OCI-LY1 (cell line): ENCODE results near the gene NUP155.
"Not testable (repeated sequence)": the region's sequence is repeated elsewhere in the genome, so short reads cannot be mapped to it uniquely, and the experiment has no call there.

Source experiments
- H2AFZ ChIP-seq: fragments of 200-600 bp; sonication (generic), shearing (Covaris generic); 2 replicates; pipeline ENCODE4 v1.6.0; 2014; ENCODE audit warnings: antibody characterized with exemption, mild to moderate bottlenecking, low read length
- H3F3A ChIP-seq: fragments of 200-600 bp; sonication (generic), shearing (Covaris generic); 2 replicates; pipeline ENCODE4 v1.6.0; 2014; ENCODE audit warnings: mild to moderate bottlenecking, antibody characterized with exemption, low read length, moderate library complexity; ENCODE audit not compliant: insufficient read depth
- H3K27ac ChIP-seq: fragments of 200-600 bp; sonication (generic); 2 replicates; pipeline ENCODE4 v1.5.1; 2014; ENCODE audit warnings: low read length, mixed run types, mild to moderate bottlenecking, low read depth; ENCODE audit not compliant: poor library complexity, severe bottlenecking
- H3K27me3 ChIP-seq: fragments of 200-600 bp; sonication (generic); 2 replicates; pipeline ENCODE4 v1.6.0; 2014; ENCODE audit warnings: antibody characterized with exemption, mild to moderate bottlenecking, low read length, moderate library complexity; ENCODE audit not compliant: insufficient read depth
- H3K36me3 ChIP-seq: fragments of 200-600 bp; sonication (generic); 2 replicates; pipeline ENCODE4 v1.6.1; 2014; ENCODE audit warnings: mild to moderate bottlenecking, antibody characterized with exemption, low read length, moderate library complexity, mixed read lengths; ENCODE audit not compliant: insufficient read depth
- H3K4me1 ChIP-seq: fragments of 200-600 bp; sonication (generic); 2 replicates; pipeline ENCODE4 v1.5.1; 2014; ENCODE audit warnings: mild to moderate bottlenecking, low read length, moderate library complexity; ENCODE audit not compliant: insufficient read depth, severe bottlenecking
- H3K4me2 ChIP-seq: fragments of 200-600 bp; sonication (generic), shearing (Covaris generic); 2 replicates; pipeline ENCODE4 v1.6.1; 2014; ENCODE audit warnings: low read length
- H3K4me3 ChIP-seq: fragments of 200-600 bp; sonication (generic); 2 replicates; pipeline ENCODE4 v1.5.1; 2014; ENCODE audit warnings: low read length, low read depth, mild to moderate bottlenecking, mixed read lengths; ENCODE audit not compliant: poor library complexity, severe bottlenecking
- H3K79me2 ChIP-seq: fragments of 200-600 bp; shearing (Covaris generic); 2 replicates; pipeline ENCODE4 v1.6.1; 2016; ENCODE audit warnings: mixed run types, low read length, mixed read lengths; ENCODE audit not compliant: insufficient read depth
- H3K9ac ChIP-seq: fragments of 200-600 bp; sonication (generic), shearing (Covaris generic); 2 replicates; pipeline ENCODE4 v1.6.1; 2014; ENCODE audit warnings: mild to moderate bottlenecking, low read length, mixed read lengths
- H3K9me2 ChIP-seq: fragments of 200-600 bp; sonication (generic), shearing (Covaris generic); 2 replicates; pipeline ENCODE4 v1.6.1; 2014; ENCODE audit warnings: low read depth, mild to moderate bottlenecking, low read length, mixed read lengths
- H3K9me3 ChIP-seq: fragments of 200-600 bp; shearing (Covaris generic); 2 replicates; pipeline ENCODE4 v1.6.1; 2014; ENCODE audit warnings: low read length, mixed read lengths
- H4K20me1 ChIP-seq: fragments of 200-600 bp; sonication (generic), shearing (Covaris generic); 2 replicates; pipeline ENCODE4 v1.6.0; 2016; ENCODE audit warnings: mild to moderate bottlenecking, low read length; ENCODE audit not compliant: insufficient read depth
- EZH2 ChIP-seq: fragments of 200-600 bp; sonication (generic), shearing (Covaris generic); IDR thresholded peaks from 2 replicates; pipeline ENCODE4 v1.8.0; 2017; ENCODE audit warnings: borderline replicate concordance, mixed run types, mild to moderate bottlenecking, antibody characterized with exemption, low read length, moderate library complexity, mixed read lengths
- TF ChIP-seq, protein P1 (sequence below): fragments of 200-600 bp; sonication (generic), shearing (Covaris generic); IDR thresholded peaks from 2 replicates; pipeline ENCODE4 v1.5.1; 2017; ENCODE audit warnings: mild to moderate bottlenecking, antibody characterized with exemption, low read length, moderate library complexity, mixed read lengths

The NUP155 gene

DNA sequence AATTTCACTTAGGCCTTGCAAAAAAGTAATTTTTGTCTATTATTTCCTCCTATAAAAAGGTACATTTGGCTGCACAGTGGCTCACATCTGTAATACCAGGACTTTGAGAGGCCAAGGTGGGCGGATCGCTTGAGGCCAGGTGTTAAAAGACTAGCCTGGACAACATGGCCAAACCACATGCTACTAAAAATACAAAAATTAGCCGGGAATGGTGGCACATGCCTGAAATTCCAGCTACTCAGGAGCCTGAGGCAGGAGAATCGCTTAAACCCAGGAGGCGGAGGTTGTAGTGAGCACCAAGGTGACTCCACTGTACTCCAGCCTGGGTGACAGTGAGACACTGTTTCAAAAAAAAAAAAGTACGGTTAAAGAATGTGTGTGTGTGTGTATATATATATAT is 15.7 kb downstream of the NUP155 start:
- Histone ChIP-seq H3K4me2 (no peak overlapping the region), H2AFZ (no peak overlapping the region), H3K79me2 (no peaks in the 10 kb centered on the region), H3K9me3 (no peaks in the 10 kb centered on the region), H3K27ac (no peak overlapping the region), H3K9me2 (no peaks in the 10 kb centered on the region), H4K20me1 (no peaks in the 10 kb centered on the region), H3F3A (no peaks in the 10 kb centered on the region), H3K36me3 (peaks cover 75% of the 10 kb centered on the region), H3K27me3 (no peaks in the 10 kb centered on the region), H3K4me3 (no peak overlapping the region), H3K9ac (no peak overlapping the region), H3K4me1 (no peaks in the 10 kb centered on the region)
- TF ChIP-seq, protein P1, sequence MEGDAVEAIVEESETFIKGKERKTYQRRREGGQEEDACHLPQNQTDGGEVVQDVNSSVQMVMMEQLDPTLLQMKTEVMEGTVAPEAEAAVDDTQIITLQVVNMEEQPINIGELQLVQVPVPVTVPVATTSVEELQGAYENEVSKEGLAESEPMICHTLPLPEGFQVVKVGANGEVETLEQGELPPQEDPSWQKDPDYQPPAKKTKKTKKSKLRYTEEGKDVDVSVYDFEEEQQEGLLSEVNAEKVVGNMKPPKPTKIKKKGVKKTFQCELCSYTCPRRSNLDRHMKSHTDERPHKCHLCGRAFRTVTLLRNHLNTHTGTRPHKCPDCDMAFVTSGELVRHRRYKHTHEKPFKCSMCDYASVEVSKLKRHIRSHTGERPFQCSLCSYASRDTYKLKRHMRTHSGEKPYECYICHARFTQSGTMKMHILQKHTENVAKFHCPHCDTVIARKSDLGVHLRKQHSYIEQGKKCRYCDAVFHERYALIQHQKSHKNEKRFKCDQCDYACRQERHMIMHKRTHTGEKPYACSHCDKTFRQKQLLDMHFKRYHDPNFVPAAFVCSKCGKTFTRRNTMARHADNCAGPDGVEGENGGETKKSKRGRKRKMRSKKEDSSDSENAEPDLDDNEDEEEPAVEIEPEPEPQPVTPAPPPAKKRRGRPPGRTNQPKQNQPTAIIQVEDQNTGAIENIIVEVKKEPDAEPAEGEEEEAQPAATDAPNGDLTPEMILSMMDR = no peak
- TF ChIP-seq EZH2 = no peak

DNA sequence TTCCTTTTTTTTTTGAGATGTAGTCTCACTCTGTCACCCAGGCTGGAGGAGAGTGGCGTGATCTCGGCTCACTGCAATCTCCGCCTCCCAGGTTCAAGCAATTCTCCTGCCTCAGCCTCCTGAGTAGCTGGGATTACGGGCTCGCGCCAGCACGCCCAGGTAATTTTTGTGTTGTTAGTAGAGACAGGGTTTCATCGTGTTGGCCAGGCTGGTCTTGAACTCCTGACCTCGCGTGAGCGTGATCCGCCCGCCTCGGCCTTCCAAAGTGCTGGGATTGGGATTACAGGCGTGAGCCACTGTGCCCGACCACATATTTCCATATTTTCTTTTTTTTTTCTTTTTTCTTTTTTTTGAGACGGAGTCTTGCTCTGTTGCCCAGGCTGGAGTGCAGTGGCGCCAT is 28.2 kb downstream of the NUP155 start:
- H2AFZ ChIP-seq, H3K27ac ChIP-seq, H3K27me3 ChIP-seq, H3K9ac ChIP-seq, H3K4me1 ChIP-seq, H3K79me2 ChIP-seq, H4K20me1 ChIP-seq, H3K4me3 ChIP-seq, H3F3A ChIP-seq, H3K4me2 ChIP-seq, H3K9me2 ChIP-seq, H3K9me3 ChIP-seq: not testable (repeated sequence)
- peaks cover 87% of the 10 kb centered on the region for H3K36me3 ChIP-seq

DNA sequence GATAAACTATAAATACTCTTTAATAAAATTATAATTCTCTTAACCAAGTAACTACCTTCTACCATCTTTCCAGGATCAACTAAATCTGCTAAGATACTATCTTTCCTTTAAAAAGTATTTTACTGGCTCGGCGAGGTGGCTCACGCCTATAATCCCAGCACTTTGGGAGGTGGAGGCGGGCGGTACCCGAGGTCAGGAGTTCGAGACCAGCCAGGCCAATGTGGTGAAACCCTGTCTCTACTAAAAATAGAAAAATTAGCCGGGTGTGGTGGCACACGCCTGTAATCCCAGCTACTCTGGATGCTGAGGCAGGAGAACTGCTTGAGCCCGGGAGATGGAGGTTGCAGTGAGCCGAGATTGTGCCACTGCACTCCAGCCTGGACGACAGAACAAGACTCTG is 36.2 kb downstream of the NUP155 start:
- not testable (repeated sequence) for H3K27ac ChIP-seq, H2AFZ ChIP-seq, H3K4me2 ChIP-seq, H3K9me2 ChIP-seq, H3K27me3 ChIP-seq, H4K20me1 ChIP-seq, H3K79me2 ChIP-seq, H3K9ac ChIP-seq, H3K9me3 ChIP-seq, H3F3A ChIP-seq, H3K4me1 ChIP-seq, H3K4me3 ChIP-seq
- peaks cover 86% of the 10 kb centered on the region for H3K36me3 ChIP-seq

DNA sequence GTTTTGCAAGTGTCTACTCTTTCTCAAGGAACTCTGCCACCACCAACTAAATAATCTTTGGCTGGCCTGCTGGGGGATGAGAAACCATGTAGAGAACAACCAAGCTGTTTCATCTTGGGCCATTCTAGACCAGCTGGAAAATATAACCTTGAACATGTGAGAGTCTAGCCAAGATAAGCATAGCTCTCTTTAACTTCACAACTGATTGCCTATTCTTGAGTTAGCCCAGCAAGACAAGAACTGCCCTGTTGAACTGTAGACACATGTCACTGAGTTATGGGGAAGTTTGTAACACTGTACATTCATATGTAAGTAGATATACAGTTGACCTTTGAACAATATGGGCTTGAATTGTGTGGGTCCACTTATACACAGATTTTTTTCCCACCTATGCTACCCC is 44.4 kb downstream of the NUP155 start:
- Histone ChIP-seq H3K27ac (no peak overlapping the region), H3K27me3 (no peaks in the 10 kb centered on the region), H3K9me3 (no peaks in the 10 kb centered on the region), H3K4me1 (no peaks in the 10 kb centered on the region), H3K79me2 (no peaks in the 10 kb centered on the region), H4K20me1 (no peaks in the 10 kb centered on the region), H3F3A (no peaks in the 10 kb centered on the region; the same call in 1 of the 2 replicates), H2AFZ (no peak overlapping the region), H3K9me2 (no peaks in the 10 kb centered on the region), H3K36me3 (peaks cover 92% of the 10 kb centered on the region), H3K4me3 (no peak overlapping the region), H3K4me2 (no peak overlapping the region), H3K9ac (no peak overlapping the region)
- TF ChIP-seq, protein P1 = no peak
- no peak for TF ChIP-seq EZH2
